Measurements from ENCODE around the gene CLMN. TPM values are rescaled to one million over a fixed set of nuclear protein-coding genes. Genes with fewer than 3 reads are reported as not detected.

CLMN gene
- total RNA-seq, 1 donor from 2014 or later, result 9.6 TPM

- H3K4me3 ChIP-seq (ENCODE audit: low read depth, low read length), result no peak overlapping the region
- no peak for DNase-seq (ENCODE audit: low read depth)
- TF ChIP-seq, protein P1, sequence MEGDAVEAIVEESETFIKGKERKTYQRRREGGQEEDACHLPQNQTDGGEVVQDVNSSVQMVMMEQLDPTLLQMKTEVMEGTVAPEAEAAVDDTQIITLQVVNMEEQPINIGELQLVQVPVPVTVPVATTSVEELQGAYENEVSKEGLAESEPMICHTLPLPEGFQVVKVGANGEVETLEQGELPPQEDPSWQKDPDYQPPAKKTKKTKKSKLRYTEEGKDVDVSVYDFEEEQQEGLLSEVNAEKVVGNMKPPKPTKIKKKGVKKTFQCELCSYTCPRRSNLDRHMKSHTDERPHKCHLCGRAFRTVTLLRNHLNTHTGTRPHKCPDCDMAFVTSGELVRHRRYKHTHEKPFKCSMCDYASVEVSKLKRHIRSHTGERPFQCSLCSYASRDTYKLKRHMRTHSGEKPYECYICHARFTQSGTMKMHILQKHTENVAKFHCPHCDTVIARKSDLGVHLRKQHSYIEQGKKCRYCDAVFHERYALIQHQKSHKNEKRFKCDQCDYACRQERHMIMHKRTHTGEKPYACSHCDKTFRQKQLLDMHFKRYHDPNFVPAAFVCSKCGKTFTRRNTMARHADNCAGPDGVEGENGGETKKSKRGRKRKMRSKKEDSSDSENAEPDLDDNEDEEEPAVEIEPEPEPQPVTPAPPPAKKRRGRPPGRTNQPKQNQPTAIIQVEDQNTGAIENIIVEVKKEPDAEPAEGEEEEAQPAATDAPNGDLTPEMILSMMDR (conservative IDR thresholded peaks at IDR 0.05; ENCODE audit: low read depth, low read length), result no peak
Observed at GRCh38 chr14:95353007-95353406, 33.3 kb upstream of the CLMN start.

- TF ChIP-seq, protein P1 (conservative IDR thresholded peaks at IDR 0.05; ENCODE audit: low read depth, low read length), result no peak
- no peak for DNase-seq (ENCODE audit: low read depth)
- H3K4me3 ChIP-seq (ENCODE audit: low read depth, low read length), result no peak overlapping the region
Observed at GRCh38 chr14:95352481-95352880, 32.8 kb upstream of the CLMN start.

- no peak for DNase-seq (ENCODE audit: low read depth)
- TF ChIP-seq, protein P1 (conservative IDR thresholded peaks at IDR 0.05; ENCODE audit: low read depth, low read length), result no peak
Observed at GRCh38 chr14:95349241-95349640, 29.5 kb upstream of the CLMN start.

DNA sequence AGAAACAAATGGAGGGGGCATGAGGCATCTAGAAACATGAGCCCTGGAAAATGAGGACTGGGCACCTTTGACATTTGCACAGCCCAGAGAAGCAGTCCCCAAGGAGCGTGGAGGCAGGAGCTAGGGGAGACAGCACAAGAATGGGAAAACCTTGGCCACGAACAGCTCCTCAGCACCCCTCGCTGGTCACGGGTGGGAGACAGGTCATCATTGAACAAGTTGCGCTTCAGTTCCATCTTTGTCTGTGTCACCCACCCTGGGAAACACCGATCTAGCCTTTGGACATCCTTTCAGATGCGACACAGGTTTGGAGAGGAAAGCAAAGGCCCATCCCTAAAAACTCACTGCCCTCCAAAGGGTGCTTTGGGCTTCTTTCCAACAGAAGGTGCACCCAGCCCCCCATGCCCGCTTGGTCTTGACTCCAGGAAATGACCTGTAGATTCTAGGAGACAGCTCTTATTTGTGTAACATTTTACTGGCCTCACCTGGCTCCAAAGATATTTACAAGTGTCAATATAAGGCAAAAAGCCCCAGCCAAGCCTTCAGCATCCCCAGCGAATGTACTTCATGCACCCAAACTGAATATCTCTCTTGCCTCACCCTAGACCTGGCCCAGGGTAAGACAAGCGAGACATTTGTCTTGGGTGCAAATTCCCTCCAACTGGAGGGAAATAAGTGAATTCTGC lies 28.8 kb upstream of the CLMN start:
- no peak overlapping the region for H3K4me3 ChIP-seq (ENCODE audit: low read depth, low read length)
- TF ChIP-seq, protein P1 (conservative IDR thresholded peaks at IDR 0.05; ENCODE audit: low read depth, low read length), result no peak
- no peak for DNase-seq (ENCODE audit: low read depth)

More at GRCh38 chr14:95349241-95349640, 29.5 kb upstream of the CLMN start:
- H3K4me3 ChIP-seq (ENCODE audit: low read depth, low read length), result no peak overlapping the region

DNA sequence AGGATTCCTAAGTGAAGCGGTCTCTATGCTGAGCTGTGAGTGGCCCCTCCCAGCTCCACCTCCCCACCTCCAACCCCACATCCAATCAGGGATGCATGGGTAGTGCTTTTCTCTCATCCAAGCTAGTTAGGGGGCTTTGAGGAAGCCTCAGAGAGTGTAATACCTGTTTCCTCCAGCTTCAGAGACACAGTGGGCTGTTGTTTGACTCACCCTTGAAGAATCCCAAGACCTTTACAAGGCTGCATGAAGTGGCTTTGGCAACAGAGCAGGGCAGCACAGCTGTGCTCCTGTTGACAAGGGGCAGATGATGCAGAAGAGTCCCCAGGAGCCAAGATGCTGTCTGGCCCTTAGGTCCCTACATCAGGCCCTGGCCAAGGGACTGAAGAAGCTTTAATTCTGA lies 27.1 kb upstream of the CLMN start:
- TF ChIP-seq, protein P1 (conservative IDR thresholded peaks at IDR 0.05; ENCODE audit: low read depth, low read length), result no peak
- DNase-seq (ENCODE audit: low read depth), result no peak
- no peak overlapping the region for H3K4me3 ChIP-seq (ENCODE audit: low read depth, low read length)

- TF ChIP-seq, protein P1 (conservative IDR thresholded peaks at IDR 0.05; ENCODE audit: low read depth, low read length), result no peak
- H3K4me3 ChIP-seq (ENCODE audit: low read depth, low read length), result no peak overlapping the region
- DNase-seq (ENCODE audit: low read depth), result no peak
Observed at GRCh38 chr14:95346266-95346665, 26.6 kb upstream of the CLMN start.

GRCh38 chr14:95345032-95345431 lies 25.3 kb upstream of the CLMN start:
- TF ChIP-seq, protein P1 (conservative IDR thresholded peaks at IDR 0.05; ENCODE audit: low read depth, low read length), result no peak
- no peak for DNase-seq (ENCODE audit: low read depth)
- no peak overlapping the region for H3K4me3 ChIP-seq (ENCODE audit: low read depth, low read length)
